CD4-positive, alpha-beta T cell treated with Interleukin-2 at 100 ng/mL for 4 hours (primary cell): ENCODE data around the gene EPHB4.

Experiments
- DNase-seq: peaks from one replicate; pipeline ENCODE4 v3.0.0-alpha.2; 2020; ENCODE audit warnings: low spot score

Gene EPHB4

GRCh38 chr7:100854146-100854895, 27.0 kb upstream of the EPHB4 start:
- no peak for DNase-seq

- DNase-seq = peak; percentile 81
Observed at GRCh38 chr7:100852048-100852872, 24.9 kb upstream of the EPHB4 start, which contains the start of gene SLC12A9. Gene SLC12A9, plus strand, starts transcription at chr7:100852713. Its CDS starts 1,485 bp downstream, at chr7:100854198.

- no peak for DNase-seq
Observed at GRCh38 chr7:100847360-100847759, 20.0 kb upstream of the EPHB4 start.

- no peak for DNase-seq
Observed at GRCh38 chr7:100840470-100841100, 13.3 kb upstream of the EPHB4 start.

- no peak for DNase-seq
Observed at GRCh38 chr7:100839361-100839760, 12.0 kb upstream of the EPHB4 start.

- DNase-seq = peak; percentile 85
Observed at GRCh38 chr7:100837099-100837836, 9.9 kb upstream of the EPHB4 start.

GRCh38 chr7:100836812-100837098, 9.4 kb upstream of the EPHB4 start:
- no peak for DNase-seq

- DNase-seq = no peak
Observed at GRCh38 chr7:100835903-100836811, 8.8 kb upstream of the EPHB4 start.

GRCh38 chr7:100832281-100832633, 4.9 kb upstream of the EPHB4 start:
- DNase-seq = no peak

GRCh38 chr7:100830396-100830795, 3.1 kb upstream of the EPHB4 start:
- no peak for DNase-seq

- no peak for DNase-seq
Observed at GRCh38 chr7:100829150-100829716, 1.9 kb upstream of the EPHB4 start.

- DNase-seq = no peak
Observed at GRCh38 chr7:100826514-100827329, 601 bp downstream of the EPHB4 start.

- DNase-seq = no peak
Observed at GRCh38 chr7:100825751-100826513, 1.4 kb downstream of the EPHB4 start.

- DNase-seq = no peak
Observed at GRCh38 chr7:100825215-100825671, 2.1 kb downstream of the EPHB4 start.

- DNase-seq = no peak
Observed at GRCh38 chr7:100824499-100825214, 2.7 kb downstream of the EPHB4 start.

- no peak for DNase-seq
Observed at GRCh38 chr7:100823534-100823933, 3.8 kb downstream of the EPHB4 start.

GRCh38 chr7:100823140-100823525, 4.2 kb downstream of the EPHB4 start:
- DNase-seq = no peak
